HL-60 (cell line): ENCODE data around the gene TMCO2.

Source experiments
- CTCF ChIP-seq: IDR thresholded peaks from one replicate; pipeline ENCODE4 v1.5.1; 2011; ENCODE audit warnings: low read length, control low read depth, inconsistent platforms; ENCODE audit not compliant: insufficient read depth
- GABPA ChIP-seq: IDR thresholded peaks from 2 replicates; pipeline ENCODE4 v1.6.1; 2012; ENCODE audit warnings: low read depth
- POLR2AphosphoS5 ChIP-seq: IDR thresholded peaks from 2 replicates; pipeline ENCODE4 v1.6.1; 2012; ENCODE audit warnings: low read depth
- REST ChIP-seq: IDR thresholded peaks from 2 replicates; pipeline ENCODE4 v1.6.1; 2012; ENCODE audit warnings: low read depth; ENCODE audit not compliant: insufficient replicate concordance
- SPI1 ChIP-seq: IDR thresholded peaks from 2 replicates; pipeline ENCODE4 v1.6.1; 2012; ENCODE audit warnings: low read depth, mild to moderate bottlenecking, borderline replicate concordance

- no peak for TF ChIP-seq POLR2AphosphoS5
- no peak for TF ChIP-seq CTCF
- no peak for TF ChIP-seq REST
- TF ChIP-seq GABPA: no peak
- TF ChIP-seq SPI1: no peak
Measured at GRCh38 chr1:40252601-40253000, 4.9 kb downstream of the TMCO2 start.
